Jurkat, Clone E6-1 (cell line): ENCODE measurements around the gene CCM2.

Experiments used
- DNase-seq: peaks from one replicate; pipeline ENCODE4 v3.0.0-alpha.2; 2011; ENCODE audit warnings: low read depth, low spot score
- H3K4me3 ChIP-seq: 2 replicates; pipeline ENCODE4 v1.5.1; 2011; ENCODE audit warnings: mild to moderate bottlenecking, low read length, control low read depth, moderate library complexity

CCM2 gene

GRCh38 chr7:44967571-44968446 is 32.2 kb upstream of the CCM2 start:
- no peak for DNase-seq
- H3K4me3 ChIP-seq: no peak overlapping the region

GRCh38 chr7:44969049-44969700 is 30.8 kb upstream of the CCM2 start:
- H3K4me3 ChIP-seq: no peak overlapping the region
- no peak for DNase-seq

- no peak for DNase-seq
- no peak overlapping the region for H3K4me3 ChIP-seq
Observed at GRCh38 chr7:44969701-44970522, 30.1 kb upstream of the CCM2 start.

GRCh38 chr7:44970523-44971051 is 29.4 kb upstream of the CCM2 start:
- no peak overlapping the region for H3K4me3 ChIP-seq
- no peak for DNase-seq

- DNase-seq: no peak
Observed at GRCh38 chr7:44971188-44971901, 28.7 kb upstream of the CCM2 start.

GRCh38 chr7:44971902-44972441 is 28.0 kb upstream of the CCM2 start:
- no peak overlapping the region for H3K4me3 ChIP-seq
- DNase-seq: no peak

More at GRCh38 chr7:44971188-44971901, 28.7 kb upstream of the CCM2 start:
- H3K4me3 ChIP-seq: no peak overlapping the region

GRCh38 chr7:44972562-44972961 is 27.4 kb upstream of the CCM2 start:
- DNase-seq: no peak
- no peak overlapping the region for H3K4me3 ChIP-seq

GRCh38 chr7:44973610-44974401 is 26.2 kb upstream of the CCM2 start:
- no peak for DNase-seq

GRCh38 chr7:44974549-44974948 is 25.5 kb upstream of the CCM2 start:
- no peak for DNase-seq
- no peak overlapping the region for H3K4me3 ChIP-seq

More at GRCh38 chr7:44973610-44974401, 26.2 kb upstream of the CCM2 start:
- H3K4me3 ChIP-seq: no peak overlapping the region

GRCh38 chr7:44975331-44976039 is 24.5 kb upstream of the CCM2 start:
- H3K4me3 ChIP-seq: no peak overlapping the region
- no peak for DNase-seq

- peak overlapping the region; percentile 99; the same call in 1 of the 2 replicates for H3K4me3 ChIP-seq
- no peak for DNase-seq
Observed at GRCh38 chr7:44976040-44976745, 23.8 kb upstream of the CCM2 start.

- DNase-seq: no peak
- peak overlapping the region; percentile 99 for H3K4me3 ChIP-seq
Observed at GRCh38 chr7:44976746-44977196, 23.2 kb upstream of the CCM2 start.

GRCh38 chr7:44977304-44977958 is 22.6 kb upstream of the CCM2 start:
- H3K4me3 ChIP-seq: peak overlapping the region; percentile 99
- no peak for DNase-seq

GRCh38 chr7:44977959-44978335 is 22.1 kb upstream of the CCM2 start:
- H3K4me3 ChIP-seq: peak overlapping the region; percentile 99
- no peak for DNase-seq

- DNase-seq: peak; percentile 98
- H3K4me3 ChIP-seq: peak within 1 kb of the TSS; percentile 99
Observed at GRCh38 chr7:44978511-44979366, 21.3 kb upstream of the CCM2 start, which contains the start of gene MYO1G. Gene MYO1G (minus strand): TSS chr7:44979015. CDS start chr7:44978961, 54 bp downstream.
